ENCODE data around the gene SYNPO2.

The SYNPO2 gene

GRCh38 chr4:118888666-118889311 is at the start of gene SYNPO2:
SYNPO2 (plus strand) TSS chr4:118888854; CDS start chr4:118889037, 183 bp downstream.
- no peaks in the 10 kb centered on the region for H3K4me1 ChIP-seq (ENCODE audit: control insufficient read depth in 1 of 2, insufficient read depth in 2 of 2, low read length in 2 of 2)
- H3K4me3 ChIP-seq (ENCODE audit: low read depth in 1 of 2, low read length in 2 of 2) = peak within 1 kb of the TSS; percentile 94 to 96
- H3K9me3 ChIP-seq (ENCODE audit: control insufficient read depth in 1 of 2, low read length in 2 of 2) = no peaks in the 10 kb centered on the region
- H3K36me3 ChIP-seq (ENCODE audit: control insufficient read depth in 1 of 2, insufficient read depth in 2 of 2, low read length in 2 of 2) = no peaks in the 10 kb centered on the region
- H3K27ac ChIP-seq (ENCODE audit: low read length) = peak within 1 kb of the TSS; percentile 93
- no peaks in the 10 kb centered on the region for H3K27me3 ChIP-seq (ENCODE audit: low read depth, low read length)

GRCh38 chr4:118839221-118839927 is 49.3 kb upstream of the SYNPO2 start:
- H3K27ac ChIP-seq (ENCODE audit: low read length) = no peak overlapping the region
- H3K36me3 ChIP-seq (ENCODE audit: control insufficient read depth in 1 of 2, insufficient read depth in 2 of 2, low read length in 2 of 2) = peaks cover 0 to 14% of the 10 kb centered on the region in 2 donors
- no peaks in the 10 kb centered on the region for H3K27me3 ChIP-seq (ENCODE audit: low read depth, low read length)
- peaks cover 5 to 7% of the 10 kb centered on the region in 2 donors for H3K4me1 ChIP-seq (ENCODE audit: control insufficient read depth in 1 of 2, insufficient read depth in 2 of 2, low read length in 2 of 2)
- H3K4me3 ChIP-seq (ENCODE audit: low read depth in 1 of 2, low read length in 2 of 2) = no peak overlapping the region
- no peaks in the 10 kb centered on the region for H3K9me3 ChIP-seq (ENCODE audit: control insufficient read depth in 1 of 2, low read length in 2 of 2)

- Histone ChIP-seq H3K36me3 (ENCODE audit: control insufficient read depth in 1 of 2, insufficient read depth in 2 of 2, low read length in 2 of 2) (no peaks in the 10 kb centered on the region), H3K9me3 (ENCODE audit: control insufficient read depth in 1 of 2, low read length in 2 of 2) (no peaks in the 10 kb centered on the region), H3K4me3 (ENCODE audit: low read depth in 1 of 2, low read length in 2 of 2) (no peak overlapping the region), H3K4me1 (ENCODE audit: control insufficient read depth in 1 of 2, insufficient read depth in 2 of 2, low read length in 2 of 2) (no peaks in the 10 kb centered on the region), H3K27ac (ENCODE audit: low read length) (no peak overlapping the region), H3K27me3 (ENCODE audit: low read depth, low read length) (no peaks in the 10 kb centered on the region)
These were observed 46.6 kb upstream of the SYNPO2 start for GRCh38 chr4:118842055-118842454.

GRCh38 chr4:118843237-118843636 is 45.4 kb upstream of the SYNPO2 start:
- H3K36me3 ChIP-seq (ENCODE audit: control insufficient read depth in 1 of 2, insufficient read depth in 2 of 2, low read length in 2 of 2) = no peaks in the 10 kb centered on the region
- no peak overlapping the region for H3K4me3 ChIP-seq (ENCODE audit: low read depth in 1 of 2, low read length in 2 of 2)
- H3K4me1 ChIP-seq (ENCODE audit: control insufficient read depth in 1 of 2, insufficient read depth in 2 of 2, low read length in 2 of 2) = no peaks in the 10 kb centered on the region

GRCh38 chr4:118845552-118846050 is 43.1 kb upstream of the SYNPO2 start:
- Histone ChIP-seq H3K4me3 (ENCODE audit: low read depth in 1 of 2, low read length in 2 of 2) (no peak overlapping the region), H3K27me3 (ENCODE audit: low read depth, low read length) (no peaks in the 10 kb centered on the region), H3K27ac (ENCODE audit: low read length) (no peak overlapping the region), H3K36me3 (ENCODE audit: control insufficient read depth in 1 of 2, insufficient read depth in 2 of 2, low read length in 2 of 2) (no peaks in the 10 kb centered on the region), H3K9me3 (ENCODE audit: control insufficient read depth in 1 of 2, low read length in 2 of 2) (no peaks in the 10 kb centered on the region), H3K4me1 (ENCODE audit: control insufficient read depth in 1 of 2, insufficient read depth in 2 of 2, low read length in 2 of 2) (no peaks in the 10 kb centered on the region)

More at GRCh38 chr4:118843237-118843636, 45.4 kb upstream of the SYNPO2 start:
- no peaks in the 10 kb centered on the region for H3K9me3 ChIP-seq (ENCODE audit: control insufficient read depth in 1 of 2, low read length in 2 of 2)
- no peak overlapping the region for H3K27ac ChIP-seq (ENCODE audit: low read length)
- no peaks in the 10 kb centered on the region for H3K27me3 ChIP-seq (ENCODE audit: low read depth, low read length)

- Histone ChIP-seq H3K4me1 (ENCODE audit: control insufficient read depth in 1 of 2, insufficient read depth in 2 of 2, low read length in 2 of 2) (no peaks in the 10 kb centered on the region), H3K36me3 (ENCODE audit: control insufficient read depth in 1 of 2, insufficient read depth in 2 of 2, low read length in 2 of 2) (no peaks in the 10 kb centered on the region), H3K27me3 (ENCODE audit: low read depth, low read length) (no peaks in the 10 kb centered on the region), H3K4me3 (ENCODE audit: low read depth in 1 of 2, low read length in 2 of 2) (no peak overlapping the region), H3K27ac (ENCODE audit: low read length) (no peak overlapping the region), H3K9me3 (ENCODE audit: control insufficient read depth in 1 of 2, low read length in 2 of 2) (no peaks in the 10 kb centered on the region)
These were observed 41.7 kb upstream of the SYNPO2 start for GRCh38 chr4:118846979-118847378.

GRCh38 chr4:118848242-118848641 is 40.4 kb upstream of the SYNPO2 start:
- Histone ChIP-seq H3K36me3 (ENCODE audit: control insufficient read depth in 1 of 2, insufficient read depth in 2 of 2, low read length in 2 of 2) (no peaks in the 10 kb centered on the region), H3K27me3 (ENCODE audit: low read depth, low read length) (no peaks in the 10 kb centered on the region), H3K27ac (ENCODE audit: low read length) (no peak overlapping the region), H3K9me3 (ENCODE audit: control insufficient read depth in 1 of 2, low read length in 2 of 2) (no peaks in the 10 kb centered on the region), H3K4me1 (ENCODE audit: control insufficient read depth in 1 of 2, insufficient read depth in 2 of 2, low read length in 2 of 2) (no peaks in the 10 kb centered on the region), H3K4me3 (ENCODE audit: low read depth in 1 of 2, low read length in 2 of 2) (no peak overlapping the region)

- no peaks in the 10 kb centered on the region for H3K36me3 ChIP-seq (ENCODE audit: control insufficient read depth in 1 of 2, insufficient read depth in 2 of 2, low read length in 2 of 2)
- H3K4me1 ChIP-seq (ENCODE audit: control insufficient read depth in 1 of 2, insufficient read depth in 2 of 2, low read length in 2 of 2) = no peaks in the 10 kb centered on the region
- no peak overlapping the region for H3K4me3 ChIP-seq (ENCODE audit: low read depth in 1 of 2, low read length in 2 of 2)
- no peaks in the 10 kb centered on the region for H3K9me3 ChIP-seq (ENCODE audit: control insufficient read depth in 1 of 2, low read length in 2 of 2)
- H3K27ac ChIP-seq (ENCODE audit: low read length) = no peak overlapping the region
- no peaks in the 10 kb centered on the region for H3K27me3 ChIP-seq (ENCODE audit: low read depth, low read length)
These were observed 39.8 kb upstream of the SYNPO2 start for GRCh38 chr4:118848901-118849300.

- H3K9me3 ChIP-seq (ENCODE audit: control insufficient read depth in 1 of 2, low read length in 2 of 2) = no peaks in the 10 kb centered on the region
- H3K27ac ChIP-seq (ENCODE audit: low read length) = no peak overlapping the region
- no peaks in the 10 kb centered on the region for H3K36me3 ChIP-seq (ENCODE audit: control insufficient read depth in 1 of 2, insufficient read depth in 2 of 2, low read length in 2 of 2)
- H3K27me3 ChIP-seq (ENCODE audit: low read depth, low read length) = no peaks in the 10 kb centered on the region
- peak overlapping the region; percentile 65 to 72 for H3K4me3 ChIP-seq (ENCODE audit: low read depth in 1 of 2, low read length in 2 of 2)
- H3K4me1 ChIP-seq (ENCODE audit: control insufficient read depth in 1 of 2, insufficient read depth in 2 of 2, low read length in 2 of 2) = no peaks in the 10 kb centered on the region
These were observed 38.7 kb upstream of the SYNPO2 start for GRCh38 chr4:118849867-118850487.

GRCh38 chr4:118850488-118851173 is 38.0 kb upstream of the SYNPO2 start:
- H3K4me3 ChIP-seq (ENCODE audit: low read depth in 1 of 2, low read length in 2 of 2) = peak overlapping the region; percentile 65 to 72
- H3K27ac ChIP-seq (ENCODE audit: low read length) = peak overlapping the region; percentile 52
- no peaks in the 10 kb centered on the region for H3K4me1 ChIP-seq (ENCODE audit: control insufficient read depth in 1 of 2, insufficient read depth in 2 of 2, low read length in 2 of 2)
- H3K36me3 ChIP-seq (ENCODE audit: control insufficient read depth in 1 of 2, insufficient read depth in 2 of 2, low read length in 2 of 2) = no peaks in the 10 kb centered on the region
- no peaks in the 10 kb centered on the region for H3K27me3 ChIP-seq (ENCODE audit: low read depth, low read length)
- no peaks in the 10 kb centered on the region for H3K9me3 ChIP-seq (ENCODE audit: control insufficient read depth in 1 of 2, low read length in 2 of 2)

GRCh38 chr4:118857760-118858159 is 30.9 kb upstream of the SYNPO2 start:
- Histone ChIP-seq H3K27ac (ENCODE audit: low read length) (no peak overlapping the region), H3K4me3 (ENCODE audit: low read depth in 1 of 2, low read length in 2 of 2) (no peak overlapping the region), H3K36me3 (ENCODE audit: control insufficient read depth in 1 of 2, insufficient read depth in 2 of 2, low read length in 2 of 2) (no peaks in the 10 kb centered on the region), H3K9me3 (ENCODE audit: control insufficient read depth in 1 of 2, low read length in 2 of 2) (no peaks in the 10 kb centered on the region), H3K27me3 (ENCODE audit: low read depth, low read length) (no peaks in the 10 kb centered on the region), H3K4me1 (ENCODE audit: control insufficient read depth in 1 of 2, insufficient read depth in 2 of 2, low read length in 2 of 2) (no peaks in the 10 kb centered on the region)

Data from muscle layer of duodenum (tissue), 2 donors.